ENCODE results near the gene ZNF865.
"Not testable (repeated sequence)": the region's sequence is repeated elsewhere in the genome, so short reads cannot be mapped to it uniquely, and the experiment has no call there.

ZNF865 gene

GRCh38 chr19:55579766-55580621, 25.5 kb upstream of the ZNF865 start:
- Histone ChIP-seq H3K36me3 (ENCODE audit: insufficient read depth, low read length) (peaks cover 15% of the 10 kb centered on the region), H3K9ac (ENCODE audit: low read depth, low read length) (peak overlapping the region; percentile 84), H3K27me3 (ENCODE audit: insufficient read depth, low read length) (no peaks in the 10 kb centered on the region), H3K27ac (ENCODE audit: low read depth, low read length) (peak overlapping the region; percentile 90), H3K9me3 (ENCODE audit: insufficient read depth, low read depth, low read length) (no peaks in the 10 kb centered on the region), H3K4me3 (ENCODE audit: low read length) (peak overlapping the region; percentile 76), H3K4me1 (ENCODE audit: insufficient read depth, low read length) (no peaks in the 10 kb centered on the region)
- WGBS = 15% methylated on average over 20 of the region's 20 CpGs

DNA sequence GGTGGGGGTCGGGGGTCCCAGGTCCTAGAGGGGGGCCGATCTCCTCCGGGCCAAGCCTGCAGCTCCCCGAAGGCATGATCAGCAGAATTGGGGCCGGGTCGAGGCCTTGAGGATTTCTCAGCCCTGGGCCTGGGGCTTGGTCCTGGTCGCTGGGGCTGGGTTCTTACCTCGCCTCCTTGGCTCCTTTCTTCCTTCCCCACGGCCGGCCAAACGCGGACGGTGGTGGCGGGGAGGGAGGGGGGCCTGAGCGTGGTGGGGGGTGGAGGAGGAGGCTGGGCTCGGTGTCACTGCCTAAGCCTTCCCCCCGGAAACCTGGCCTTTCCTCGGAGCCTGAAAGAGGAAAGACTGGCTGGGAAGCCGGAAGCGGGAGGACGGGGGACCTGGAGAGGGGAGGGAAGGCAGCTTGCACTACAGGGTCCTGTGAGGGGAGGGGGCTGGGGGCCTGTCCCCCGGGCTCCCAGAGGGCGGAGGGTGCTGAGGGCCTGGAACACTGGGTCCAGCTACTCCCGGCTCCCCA, 24.8 kb upstream of the ZNF865 start, which contains the start of gene ZNF579:
Gene ZNF579 (minus strand): TSS at position 221 of the 517 bp plus-strand sequence. CDS start 1,209 bp downstream, outside the sequence.
- H3K9me3 ChIP-seq (ENCODE audit: insufficient read depth, low read depth, low read length) = no peaks in the 10 kb centered on the region
- peak within 1 kb of the TSS; percentile 84 for H3K9ac ChIP-seq (ENCODE audit: low read depth, low read length)
- 0 out of 2 replicates have a peak, but pooled peaks cover 4% of the 10 kb centered on the region for H3K4me1 ChIP-seq (ENCODE audit: insufficient read depth, low read length)
- H3K4me3 ChIP-seq (ENCODE audit: low read length) = peak within 1 kb of the TSS; percentile 76
- H3K27me3 ChIP-seq (ENCODE audit: insufficient read depth, low read length) = no peaks in the 10 kb centered on the region
- H3K36me3 ChIP-seq (ENCODE audit: insufficient read depth, low read length) = peaks cover 15% of the 10 kb centered on the region
- 3% methylated on average over 18 of the region's 24 CpGs for WGBS
- peak within 1 kb of the TSS; percentile 90 for H3K27ac ChIP-seq (ENCODE audit: low read depth, low read length)

- Histone ChIP-seq H3K36me3 (ENCODE audit: insufficient read depth, low read length) (peaks cover 15% of the 10 kb centered on the region), H3K4me1 (ENCODE audit: insufficient read depth, low read length) (0 out of 2 replicates have a peak, but pooled peaks cover 8% of the 10 kb centered on the region), H3K27ac (ENCODE audit: low read depth, low read length) (no peak overlapping the region), H3K9me3 (ENCODE audit: insufficient read depth, low read depth, low read length) (no peaks in the 10 kb centered on the region), H3K4me3 (ENCODE audit: low read length) (peak overlapping the region; percentile 76), H3K27me3 (ENCODE audit: insufficient read depth, low read length) (no peaks in the 10 kb centered on the region), H3K9ac (ENCODE audit: low read depth, low read length) (no peak overlapping the region)
- 37% methylated on average over 12 of the region's 12 CpGs for WGBS
Measured at GRCh38 chr19:55581145-55581822, 24.2 kb upstream of the ZNF865 start.

DNA sequence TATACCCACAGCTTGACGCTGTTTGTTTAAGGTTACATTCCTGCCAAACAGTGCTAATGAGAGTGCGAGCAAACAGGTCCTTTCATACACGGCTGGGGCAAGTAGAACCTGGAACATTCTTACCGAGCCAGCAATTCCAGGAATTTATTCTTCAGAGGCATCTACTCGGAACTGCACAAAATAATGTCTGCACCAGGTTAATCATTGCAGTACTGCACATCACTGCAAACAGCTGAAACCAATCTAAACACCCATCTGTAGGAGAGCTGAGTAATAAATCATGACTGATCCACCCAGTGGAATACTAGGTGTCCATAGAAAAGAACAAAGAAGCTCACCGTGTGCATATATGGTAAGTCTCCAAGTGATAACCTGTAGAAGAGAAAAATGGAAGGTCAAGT, 23.6 kb upstream of the ZNF865 start:
- no peaks in the 10 kb centered on the region for H3K9me3 ChIP-seq (ENCODE audit: insufficient read depth, low read depth, low read length)
- no peak overlapping the region for H3K4me3 ChIP-seq (ENCODE audit: low read length)
- no peak overlapping the region for H3K27ac ChIP-seq (ENCODE audit: low read depth, low read length)
- WGBS = 49% methylated on average over 6 of the region's 6 CpGs
- H3K36me3 ChIP-seq (ENCODE audit: insufficient read depth, low read length) = peaks cover 11% of the 10 kb centered on the region
- no peaks in the 10 kb centered on the region for H3K27me3 ChIP-seq (ENCODE audit: insufficient read depth, low read length)
- no peak overlapping the region for H3K9ac ChIP-seq (ENCODE audit: low read depth, low read length)
- 0 out of 2 replicates have a peak, but pooled peaks cover 8% of the 10 kb centered on the region for H3K4me1 ChIP-seq (ENCODE audit: insufficient read depth, low read length)

GRCh38 chr19:55582284-55582683, 23.2 kb upstream of the ZNF865 start:
- not testable (repeated sequence) for H3K36me3 ChIP-seq (ENCODE audit: insufficient read depth, low read length); H3K9ac ChIP-seq (ENCODE audit: low read depth, low read length); H3K4me1 ChIP-seq (ENCODE audit: insufficient read depth, low read length); H3K27ac ChIP-seq (ENCODE audit: low read depth, low read length); H3K4me3 ChIP-seq (ENCODE audit: low read length); H3K9me3 ChIP-seq (ENCODE audit: insufficient read depth, low read depth, low read length); H3K27me3 ChIP-seq (ENCODE audit: insufficient read depth, low read length)
- 89% methylated on average over 4 of the region's 4 CpGs for WGBS

DNA sequence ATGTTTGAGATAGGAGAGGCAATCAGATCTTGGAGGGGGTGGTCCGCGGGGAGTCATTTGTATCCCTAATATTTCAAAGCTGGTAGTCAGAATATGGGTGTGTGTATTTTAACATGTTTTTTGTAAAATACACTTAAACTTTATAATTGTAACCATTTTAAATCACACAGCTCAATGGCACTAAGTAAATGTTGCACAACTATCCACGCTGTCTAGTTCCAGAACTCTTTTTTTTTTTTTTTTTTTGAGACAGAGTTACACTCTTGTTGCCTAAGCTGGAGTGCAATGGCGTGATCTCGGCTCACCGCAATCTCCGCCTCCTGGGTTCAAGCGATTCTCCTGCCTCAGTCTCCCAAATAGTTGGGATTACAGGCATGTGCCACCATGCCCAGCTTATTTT, 21.6 kb upstream of the ZNF865 start:
- H3K9me3 ChIP-seq (ENCODE audit: insufficient read depth, low read depth, low read length); H3K9ac ChIP-seq (ENCODE audit: low read depth, low read length); H3K4me1 ChIP-seq (ENCODE audit: insufficient read depth, low read length); H3K27me3 ChIP-seq (ENCODE audit: insufficient read depth, low read length); H3K36me3 ChIP-seq (ENCODE audit: insufficient read depth, low read length); H3K4me3 ChIP-seq (ENCODE audit: low read length); H3K27ac ChIP-seq (ENCODE audit: low read depth, low read length): not testable (repeated sequence)
- 84% methylated on average over 8 of the region's 8 CpGs for WGBS

GRCh38 chr19:55584871-55585270, 20.6 kb upstream of the ZNF865 start:
- H3K27ac ChIP-seq (ENCODE audit: low read depth, low read length) = no peak overlapping the region
- H3K36me3 ChIP-seq (ENCODE audit: insufficient read depth, low read length) = no peaks in the 10 kb centered on the region
- 93% methylated on average over 11 of the region's 11 CpGs for WGBS
- H3K4me3 ChIP-seq (ENCODE audit: low read length) = no peak overlapping the region
- H3K9ac ChIP-seq (ENCODE audit: low read depth, low read length) = no peak overlapping the region
- no peaks in the 10 kb centered on the region for H3K27me3 ChIP-seq (ENCODE audit: insufficient read depth, low read length)
- H3K4me1 ChIP-seq (ENCODE audit: insufficient read depth, low read length) = 0 out of 2 replicates have a peak, but pooled peaks cover 8% of the 10 kb centered on the region
- H3K9me3 ChIP-seq (ENCODE audit: insufficient read depth, low read depth, low read length) = no peaks in the 10 kb centered on the region

GRCh38 chr19:55585658-55586339, 19.6 kb upstream of the ZNF865 start:
- Histone ChIP-seq H3K27me3 (ENCODE audit: insufficient read depth, low read length) (no peaks in the 10 kb centered on the region), H3K27ac (ENCODE audit: low read depth, low read length) (peak overlapping the region; percentile 62), H3K4me1 (ENCODE audit: insufficient read depth, low read length) (peaks cover 8% of the 10 kb centered on the region; the same call in 1 of the 2 replicates), H3K4me3 (ENCODE audit: low read length) (peak overlapping the region; percentile 65), H3K36me3 (ENCODE audit: insufficient read depth, low read length) (no peaks in the 10 kb centered on the region), H3K9me3 (ENCODE audit: insufficient read depth, low read depth, low read length) (no peaks in the 10 kb centered on the region), H3K9ac (ENCODE audit: low read depth, low read length) (peak overlapping the region; percentile 65)
- WGBS = 4% methylated on average over 36 of the region's 36 CpGs

GRCh38 chr19:55586976-55587668, 18.3 kb upstream of the ZNF865 start:
- 1% methylated on average over 40 of the region's 40 CpGs for WGBS
- H3K4me3 ChIP-seq (ENCODE audit: low read length) = peak overlapping the region; percentile 55
- no peaks in the 10 kb centered on the region for H3K27me3 ChIP-seq (ENCODE audit: insufficient read depth, low read length)
- H3K27ac ChIP-seq (ENCODE audit: low read depth, low read length) = no peak overlapping the region; the same call in 1 of the 2 replicates
- no peaks in the 10 kb centered on the region; the same call in 1 of the 2 replicates for H3K36me3 ChIP-seq (ENCODE audit: insufficient read depth, low read length)
- H3K9me3 ChIP-seq (ENCODE audit: insufficient read depth, low read depth, low read length) = no peaks in the 10 kb centered on the region
- peak overlapping the region; percentile 7; the same call in 1 of the 2 replicates for H3K9ac ChIP-seq (ENCODE audit: low read depth, low read length)
- H3K4me1 ChIP-seq (ENCODE audit: insufficient read depth, low read length) = peaks cover 11% of the 10 kb centered on the region; the same call in 1 of the 2 replicates

DNA sequence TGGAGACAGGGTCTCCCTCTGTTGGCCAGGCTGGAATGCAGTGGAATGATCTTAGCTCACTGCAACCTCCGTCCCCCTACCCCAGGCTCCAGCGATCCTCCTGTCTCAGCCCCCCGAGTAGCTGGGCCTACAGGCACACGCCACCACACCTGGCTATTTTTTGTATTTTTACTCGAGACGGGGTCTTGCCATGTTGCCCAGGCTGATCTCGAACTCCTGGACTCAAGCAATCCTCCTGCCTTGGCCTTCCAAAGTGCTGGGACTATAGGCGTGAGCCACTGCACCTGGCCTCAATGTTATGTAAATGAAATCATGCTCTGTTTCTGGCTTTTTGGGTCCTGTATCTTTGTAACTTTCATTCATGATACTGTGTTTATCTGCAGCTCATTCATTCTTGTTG, 16.7 kb upstream of the ZNF865 start:
- Histone ChIP-seq H3K4me3 (ENCODE audit: low read length) (no peak overlapping the region), H3K27ac (ENCODE audit: low read depth, low read length) (no peak overlapping the region), H3K9ac (ENCODE audit: low read depth, low read length) (no peak overlapping the region), H3K27me3 (ENCODE audit: insufficient read depth, low read length) (no peaks in the 10 kb centered on the region), H3K4me1 (ENCODE audit: insufficient read depth, low read length) (peaks cover 11% of the 10 kb centered on the region; the same call in 1 of the 2 replicates), H3K36me3 (ENCODE audit: insufficient read depth, low read length) (peaks cover 1% of the 10 kb centered on the region; the same call in 1 of the 2 replicates), H3K9me3 (ENCODE audit: insufficient read depth, low read depth, low read length) (no peaks in the 10 kb centered on the region)
- WGBS = 92% methylated on average over 8 of the region's 8 CpGs

Data from HUES64 (cell line).